GM12872 (cell line): ENCODE results near the gene ARHGEF7.
A peak's percentile ranks its signal among the peaks of the same experiment; 100 is the strongest.

ENCODE experiments used
- CTCF ChIP-seq: IDR thresholded peaks from 3 replicates; pipeline ENCODE4 v1.5.1; 2011; ENCODE audit warnings: low read depth, mild to moderate bottlenecking, low read length, moderate library complexity; ENCODE audit not compliant: insufficient read depth

Gene ARHGEF7, protein sequence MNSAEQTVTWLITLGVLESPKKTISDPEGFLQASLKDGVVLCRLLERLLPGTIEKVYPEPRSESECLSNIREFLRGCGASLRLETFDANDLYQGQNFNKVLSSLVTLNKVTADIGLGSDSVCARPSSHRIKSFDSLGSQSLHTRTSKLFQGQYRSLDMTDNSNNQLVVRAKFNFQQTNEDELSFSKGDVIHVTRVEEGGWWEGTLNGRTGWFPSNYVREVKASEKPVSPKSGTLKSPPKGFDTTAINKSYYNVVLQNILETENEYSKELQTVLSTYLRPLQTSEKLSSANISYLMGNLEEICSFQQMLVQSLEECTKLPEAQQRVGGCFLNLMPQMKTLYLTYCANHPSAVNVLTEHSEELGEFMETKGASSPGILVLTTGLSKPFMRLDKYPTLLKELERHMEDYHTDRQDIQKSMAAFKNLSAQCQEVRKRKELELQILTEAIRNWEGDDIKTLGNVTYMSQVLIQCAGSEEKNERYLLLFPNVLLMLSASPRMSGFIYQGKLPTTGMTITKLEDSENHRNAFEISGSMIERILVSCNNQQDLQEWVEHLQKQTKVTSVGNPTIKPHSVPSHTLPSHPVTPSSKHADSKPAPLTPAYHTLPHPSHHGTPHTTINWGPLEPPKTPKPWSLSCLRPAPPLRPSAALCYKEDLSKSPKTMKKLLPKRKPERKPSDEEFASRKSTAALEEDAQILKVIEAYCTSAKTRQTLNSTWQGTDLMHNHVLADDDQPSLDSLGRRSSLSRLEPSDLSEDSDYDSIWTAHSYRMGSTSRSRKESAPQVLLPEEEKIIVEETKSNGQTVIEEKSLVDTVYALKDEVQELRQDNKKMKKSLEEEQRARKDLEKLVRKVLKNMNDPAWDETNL

DNA sequence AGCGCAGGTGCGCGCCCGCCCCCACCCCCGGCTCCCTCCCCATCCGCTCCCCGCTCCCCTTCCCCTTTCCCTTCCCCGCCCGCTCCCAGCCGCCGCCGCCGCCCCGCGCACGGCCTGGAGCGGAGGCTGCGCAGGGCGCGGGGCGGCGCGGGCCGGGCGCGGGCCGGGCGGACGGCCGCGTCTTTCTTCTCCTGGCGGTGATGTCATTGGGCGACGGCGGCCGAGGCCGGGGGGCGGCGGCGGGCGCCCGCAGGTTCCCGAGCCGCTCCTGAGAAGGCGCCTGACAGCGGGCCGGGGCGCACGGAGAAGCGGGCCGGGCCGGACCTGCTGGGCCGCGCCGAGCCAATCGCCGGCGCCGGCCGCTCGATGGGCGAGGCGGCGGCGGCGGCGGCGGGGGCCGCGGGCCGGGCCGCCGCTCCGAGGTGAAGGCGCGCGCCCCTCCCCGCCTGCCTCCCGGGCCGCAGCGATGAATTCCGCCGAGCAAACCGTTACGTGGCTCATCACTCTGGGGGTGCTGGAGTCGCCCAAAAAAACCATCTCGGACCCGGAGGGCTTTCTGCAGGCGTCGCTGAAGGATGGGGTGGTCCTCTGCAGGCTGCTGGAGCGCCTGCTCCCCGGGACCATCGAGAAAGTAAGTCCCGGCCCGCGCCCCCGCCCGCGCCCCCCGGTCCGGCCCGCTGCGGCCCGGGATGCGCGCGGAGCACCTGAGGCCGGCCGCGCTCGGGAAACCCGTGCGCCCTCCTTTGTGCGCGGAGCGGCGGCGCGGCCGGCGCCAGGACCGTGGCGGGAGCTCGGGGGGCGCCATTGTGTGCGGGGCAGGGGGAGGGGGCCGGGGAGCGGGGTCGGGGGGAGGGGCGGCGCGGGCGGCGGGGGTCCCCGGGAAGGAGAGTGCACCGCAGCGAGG, at the start of gene ARHGEF7:
Gene ARHGEF7, plus strand, starts transcription at position 250 of the 904 bp plus-strand sequence. Its CDS starts 217 bp downstream, at position 467.
- no peak for TF ChIP-seq CTCF

GRCh38 chr13:111065698-111066097, 49.4 kb upstream of the ARHGEF7 start:
- TF ChIP-seq CTCF: no peak

DNA sequence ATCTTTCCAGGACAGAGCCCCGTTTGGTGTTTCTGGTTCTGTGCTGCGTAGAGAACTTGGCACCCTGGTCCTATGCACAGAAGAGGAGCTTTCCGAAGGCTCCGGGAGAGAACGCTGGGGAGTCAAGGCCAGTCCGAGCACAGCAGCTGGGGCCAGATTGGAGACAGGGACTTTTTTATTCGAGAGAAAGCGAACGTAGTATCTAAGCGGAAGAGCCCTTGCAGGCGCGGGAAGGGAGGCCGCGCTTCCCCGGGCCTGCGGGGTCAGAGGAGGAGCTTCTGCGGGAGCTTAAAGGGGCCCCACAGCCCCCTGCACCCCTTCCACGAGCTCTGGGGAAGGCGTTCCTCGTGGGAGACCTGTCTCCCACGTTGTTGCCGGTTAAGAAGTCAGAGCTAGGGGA, 48.6 kb upstream of the ARHGEF7 start:
- TF ChIP-seq CTCF: no peak

- TF ChIP-seq CTCF: no peak
Measured at GRCh38 chr13:111068009-111068350, 47.1 kb upstream of the ARHGEF7 start.

DNA sequence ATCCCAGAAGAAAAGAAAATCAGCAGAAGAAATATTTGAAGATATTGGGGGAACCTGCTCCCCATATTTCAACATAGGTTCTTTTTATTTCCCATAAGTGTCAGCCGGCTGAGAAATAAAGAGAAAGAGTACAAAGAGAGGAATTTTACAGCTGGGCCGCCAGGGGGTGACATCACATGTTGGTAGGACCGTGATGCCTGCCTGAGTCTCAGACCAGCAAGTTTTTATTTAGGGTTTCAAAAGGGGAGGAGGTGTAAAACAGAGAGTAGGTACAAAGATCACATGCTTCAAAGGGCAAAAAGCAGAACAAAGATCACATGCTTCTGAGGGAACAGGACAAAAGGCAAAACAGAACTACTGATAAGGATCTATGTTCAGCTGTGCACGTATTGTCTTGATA, 44.0 kb upstream of the ARHGEF7 start:
- 0 out of 3 replicates have a peak, but pooled peaks have one; percentile 14 for TF ChIP-seq CTCF

- TF ChIP-seq CTCF: no peak
Measured at GRCh38 chr13:111074826-111075225, 40.3 kb upstream of the ARHGEF7 start.
